KOPT-K1 (cell line): ENCODE data around the gene WWOX.

Source experiments
- H3K27ac ChIP-seq: fragments of 200-600 bp; sonication (generic); 2 replicates; pipeline ENCODE4 v1.5.1; 2016; ENCODE audit warnings: antibody characterized with exemption, mild to moderate bottlenecking, low read depth, low read length; ENCODE audit not compliant: poor library complexity, severe bottlenecking
- H3K36me3 ChIP-seq: fragments of 200-600 bp; sonication (generic); 2 replicates; pipeline ENCODE4 v1.5.1; 2017; ENCODE audit warnings: antibody characterized with exemption, mild to moderate bottlenecking, low read length, moderate library complexity; ENCODE audit not compliant: insufficient read depth
- H3K9me3 ChIP-seq: fragments of 200-600 bp; sonication (generic); 2 replicates; pipeline ENCODE4 v1.5.1; 2017; ENCODE audit warnings: antibody characterized with exemption, low read length, mild to moderate bottlenecking; ENCODE audit not compliant: insufficient read depth, poor library complexity, severe bottlenecking

Gene WWOX

DNA sequence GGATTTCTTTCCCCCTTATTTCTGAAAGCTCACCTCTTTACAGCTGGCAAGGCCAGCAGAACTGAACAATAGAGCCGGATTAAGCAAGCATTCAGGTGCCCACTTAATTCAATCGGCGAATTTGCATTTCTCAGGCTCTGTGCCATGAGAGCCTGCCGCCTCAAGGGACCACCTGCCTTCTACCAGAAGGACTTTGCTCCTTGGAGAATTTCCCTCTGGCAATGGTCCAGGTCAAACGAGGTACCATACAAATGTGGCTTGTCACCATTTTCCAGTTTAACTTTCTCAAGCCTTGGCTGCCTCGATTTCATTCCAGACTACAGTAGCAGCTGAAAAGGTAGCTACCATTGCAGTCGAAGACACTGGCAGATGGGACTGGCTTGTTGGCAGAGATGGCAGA, 967.1 kb downstream of the WWOX start:
- Histone ChIP-seq H3K27ac (no peak overlapping the region), H3K9me3 (no peaks in the 10 kb centered on the region), H3K36me3 (no peaks in the 10 kb centered on the region)

DNA sequence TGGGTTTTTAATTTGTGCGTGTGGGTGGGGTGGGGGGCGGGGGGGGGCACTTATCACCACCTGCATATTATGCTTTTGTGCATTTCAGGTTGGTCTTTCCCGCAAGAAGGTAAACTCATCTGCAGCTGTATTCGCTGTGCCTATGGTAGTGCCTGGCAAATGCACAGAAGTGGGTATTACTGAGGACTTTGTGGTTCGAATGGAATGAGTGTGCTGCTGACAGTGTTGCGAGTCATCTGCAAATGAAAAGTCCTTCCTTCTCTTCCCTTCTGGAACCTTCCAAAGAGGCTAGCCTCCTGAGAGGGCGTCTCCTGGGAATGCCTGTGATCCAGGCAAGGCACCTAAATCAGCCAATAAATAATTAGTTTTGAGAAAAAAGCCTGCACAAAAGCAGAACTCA, 968.1 kb downstream of the WWOX start:
- H3K9me3 ChIP-seq: no peaks in the 10 kb centered on the region

DNA sequence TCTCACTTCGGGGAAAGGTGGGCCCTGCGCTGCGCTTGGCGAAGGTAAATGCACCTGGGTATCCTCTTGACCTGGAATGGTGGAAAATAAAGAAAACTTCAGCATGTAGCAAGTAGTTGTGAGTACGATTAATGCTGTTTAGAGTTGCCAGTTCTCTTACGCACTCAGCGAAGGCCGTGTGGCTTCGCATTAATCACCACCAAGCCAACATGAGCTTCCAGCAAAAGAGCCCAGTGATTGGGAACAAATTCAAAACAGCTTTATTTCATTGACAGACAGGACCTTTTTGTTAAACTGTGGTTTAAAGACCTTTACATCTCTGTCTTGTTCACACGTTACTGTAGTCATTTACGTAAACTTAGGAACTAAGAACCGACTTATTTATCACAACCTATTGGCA, 969.7 kb downstream of the WWOX start:
- H3K27ac ChIP-seq: no peak overlapping the region
- no peaks in the 10 kb centered on the region for H3K9me3 ChIP-seq
- no peaks in the 10 kb centered on the region for H3K36me3 ChIP-seq

More for the DNA sequence above, 968.1 kb downstream of the WWOX start:
- no peaks in the 10 kb centered on the region for H3K36me3 ChIP-seq
- H3K27ac ChIP-seq: no peak overlapping the region

DNA sequence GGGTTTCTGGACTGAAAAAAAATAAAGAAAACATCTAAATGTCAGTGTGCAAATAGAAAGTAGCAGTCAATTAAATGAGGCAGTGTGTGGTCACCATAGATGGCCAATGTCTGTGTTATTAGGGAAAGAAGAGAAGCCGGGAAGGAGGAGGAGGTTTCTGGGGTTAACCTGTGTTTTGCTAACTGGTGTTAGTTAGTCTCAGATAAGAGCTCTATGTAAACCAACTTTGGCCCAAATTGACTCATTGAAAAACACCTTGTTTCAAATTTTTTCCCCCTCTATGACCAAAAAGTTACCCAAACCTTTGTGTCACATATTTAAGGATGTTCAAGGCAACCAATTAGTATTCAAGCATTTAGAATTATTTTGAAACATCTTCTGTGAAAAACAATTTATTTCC, 970.2 kb downstream of the WWOX start:
- Histone ChIP-seq H3K9me3 (no peaks in the 10 kb centered on the region), H3K27ac (no peak overlapping the region)

DNA sequence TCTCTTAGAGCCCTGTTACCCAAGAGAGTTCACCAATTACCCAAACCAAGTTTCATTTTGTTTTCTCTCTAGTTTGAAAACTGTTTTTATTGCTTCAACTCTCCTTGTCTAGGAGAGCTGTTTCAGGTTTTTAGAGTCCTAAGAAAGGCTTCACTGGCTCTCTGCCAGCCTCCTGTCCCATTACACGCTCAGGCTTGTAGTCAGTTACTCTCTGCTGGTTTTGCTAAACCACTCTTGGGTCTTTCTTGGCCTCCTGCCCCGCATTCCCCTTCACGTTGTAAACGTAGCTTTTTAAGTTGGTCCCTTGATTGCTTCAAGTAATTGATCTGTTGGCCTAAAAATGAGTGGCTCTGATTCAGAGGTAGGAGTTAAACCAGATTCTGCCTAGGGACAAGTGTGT, 972.0 kb downstream of the WWOX start:
- Histone ChIP-seq H3K36me3 (no peaks in the 10 kb centered on the region), H3K9me3 (no peaks in the 10 kb centered on the region), H3K27ac (no peak overlapping the region)

More for the DNA sequence above, 970.2 kb downstream of the WWOX start:
- no peaks in the 10 kb centered on the region for H3K36me3 ChIP-seq

- Histone ChIP-seq H3K9me3 (no peaks in the 10 kb centered on the region), H3K36me3 (no peaks in the 10 kb centered on the region), H3K27ac (no peak overlapping the region)
These were observed 973.1 kb downstream of the WWOX start for GRCh38 chr16:79072517-79072916.

DNA sequence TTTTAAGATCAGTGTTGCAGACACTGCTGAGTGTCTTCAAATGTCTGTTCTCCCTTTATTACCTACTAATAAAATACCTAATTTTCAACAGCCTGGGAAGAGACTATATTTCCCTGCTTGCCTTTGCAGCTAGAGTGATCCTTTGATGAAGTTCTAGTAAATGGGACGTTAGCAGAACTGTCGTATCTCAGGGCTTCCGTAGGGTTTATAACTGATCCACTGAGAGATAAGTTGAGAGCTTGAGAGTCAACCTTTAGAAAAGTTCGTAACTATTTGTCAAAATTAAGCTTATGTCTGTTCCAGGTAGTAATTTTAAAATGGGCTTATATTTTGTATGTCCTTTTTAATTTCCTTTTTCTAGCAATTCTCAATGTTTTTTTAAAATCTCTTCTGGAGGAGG, 974.1 kb downstream of the WWOX start:
- Histone ChIP-seq H3K9me3 (no peaks in the 10 kb centered on the region), H3K27ac (peak overlapping the region; percentile 64), H3K36me3 (no peaks in the 10 kb centered on the region)

DNA sequence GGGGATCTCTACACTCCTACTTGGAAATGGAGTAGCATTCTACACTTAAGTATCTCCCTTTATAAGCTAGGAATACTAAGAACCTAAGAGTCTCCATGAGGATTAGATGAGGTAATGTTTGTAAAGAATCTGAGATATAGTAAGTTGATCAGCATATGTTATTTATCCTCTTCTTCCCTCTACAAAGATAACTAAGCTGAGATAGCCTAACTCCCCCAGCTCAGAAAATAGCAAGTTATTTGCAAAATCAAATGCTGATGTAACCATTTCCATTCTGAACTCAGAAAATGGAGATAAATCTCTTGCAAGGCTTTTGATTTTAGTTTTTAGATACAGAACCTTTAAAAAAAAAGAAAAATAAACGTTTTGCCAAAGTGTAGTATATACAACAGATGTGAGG, 975.1 kb downstream of the WWOX start:
- Histone ChIP-seq H3K36me3 (no peaks in the 10 kb centered on the region), H3K27ac (peak overlapping the region; percentile 64), H3K9me3 (no peaks in the 10 kb centered on the region)

GRCh38 chr16:79074951-79075350, 975.5 kb downstream of the WWOX start:
- Histone ChIP-seq H3K27ac (peak overlapping the region; percentile 7), H3K9me3 (no peaks in the 10 kb centered on the region), H3K36me3 (no peaks in the 10 kb centered on the region)

DNA sequence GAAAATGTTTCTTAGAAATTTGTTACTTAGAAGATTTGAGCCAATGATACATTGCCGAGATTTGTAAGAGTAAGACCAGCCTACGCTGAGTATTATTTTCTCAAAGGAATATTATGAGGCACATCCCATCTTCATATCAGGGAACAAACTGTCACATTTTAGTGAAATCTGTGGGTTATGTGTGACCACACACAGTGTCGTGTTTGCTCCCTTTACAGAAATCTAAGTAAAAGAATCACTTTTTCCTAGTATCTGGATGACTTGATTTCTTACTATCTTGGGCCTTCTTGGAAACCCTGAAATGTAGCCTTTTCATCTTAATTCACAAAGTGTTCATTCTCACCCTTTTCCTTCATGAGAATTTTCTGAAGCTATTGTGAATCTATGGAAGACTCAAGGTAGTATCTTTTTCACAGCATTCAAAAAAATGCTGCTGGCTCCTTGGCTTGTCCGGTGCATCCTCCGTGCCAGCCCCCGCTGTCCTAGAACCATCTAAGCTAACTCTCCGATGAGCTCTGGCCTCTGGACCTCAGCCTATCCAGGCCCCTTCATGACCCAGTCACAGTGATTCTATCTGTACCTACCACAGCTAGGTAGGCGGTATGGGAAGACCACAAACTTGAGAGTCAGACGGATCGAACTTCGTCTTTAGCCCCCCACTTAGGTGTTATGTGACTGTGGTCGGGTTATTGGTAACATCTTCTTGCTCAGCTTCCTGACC, 976.8 kb downstream of the WWOX start:
- Histone ChIP-seq H3K36me3 (no peaks in the 10 kb centered on the region), H3K27ac (no peak overlapping the region), H3K9me3 (no peaks in the 10 kb centered on the region)

GRCh38 chr16:79077346-79077745, 977.9 kb downstream of the WWOX start:
- no peak overlapping the region for H3K27ac ChIP-seq
- no peaks in the 10 kb centered on the region for H3K9me3 ChIP-seq
- no peaks in the 10 kb centered on the region for H3K36me3 ChIP-seq

- H3K9me3 ChIP-seq: no peaks in the 10 kb centered on the region
- no peaks in the 10 kb centered on the region for H3K36me3 ChIP-seq
- no peak overlapping the region for H3K27ac ChIP-seq
These were observed 980.4 kb downstream of the WWOX start for GRCh38 chr16:79079656-79080420.

- Histone ChIP-seq H3K36me3 (no peaks in the 10 kb centered on the region), H3K27ac (peak overlapping the region; percentile 27), H3K9me3 (no peaks in the 10 kb centered on the region)
These were observed 982.0 kb downstream of the WWOX start for GRCh38 chr16:79081297-79082066.

GRCh38 chr16:79082970-79083369, 983.5 kb downstream of the WWOX start:
- Histone ChIP-seq H3K27ac (peak overlapping the region; percentile 53), H3K9me3 (no peaks in the 10 kb centered on the region), H3K36me3 (no peaks in the 10 kb centered on the region)
